ENCODE measurements around the gene PMS1. TPM values are rescaled to one million over a fixed set of nuclear protein-coding genes. Genes with fewer than 3 reads are reported as not detected.

Gene PMS1
- total RNA-seq, 1 experiment from 2014 or later, result 10.4 TPM

GRCh38 chr2:189862751-189863150, 78.5 kb downstream of the PMS1 start:
- no peak for DNase-seq (ENCODE audit: low spot score)

DNA sequence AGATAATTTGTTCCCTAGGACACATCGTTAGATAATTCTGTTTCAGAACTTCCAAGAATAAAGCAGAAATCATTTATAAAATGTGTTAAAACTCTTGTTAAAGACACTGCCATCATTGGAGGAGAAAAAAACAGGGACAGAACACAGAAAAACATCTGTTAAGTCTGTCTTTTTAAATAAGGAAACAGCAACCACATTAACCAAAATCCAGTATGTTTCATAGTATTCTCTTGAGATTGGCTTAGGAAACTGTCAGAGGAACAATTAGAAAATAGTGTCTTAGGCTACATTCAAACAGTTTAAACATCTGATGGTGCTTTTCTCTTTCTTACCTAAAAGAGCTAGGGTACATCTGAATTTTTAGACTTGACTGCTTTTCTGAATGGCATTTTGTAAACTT, 81.6 kb downstream of the PMS1 start:
- no peak for DNase-seq (ENCODE audit: low spot score)

DNA sequence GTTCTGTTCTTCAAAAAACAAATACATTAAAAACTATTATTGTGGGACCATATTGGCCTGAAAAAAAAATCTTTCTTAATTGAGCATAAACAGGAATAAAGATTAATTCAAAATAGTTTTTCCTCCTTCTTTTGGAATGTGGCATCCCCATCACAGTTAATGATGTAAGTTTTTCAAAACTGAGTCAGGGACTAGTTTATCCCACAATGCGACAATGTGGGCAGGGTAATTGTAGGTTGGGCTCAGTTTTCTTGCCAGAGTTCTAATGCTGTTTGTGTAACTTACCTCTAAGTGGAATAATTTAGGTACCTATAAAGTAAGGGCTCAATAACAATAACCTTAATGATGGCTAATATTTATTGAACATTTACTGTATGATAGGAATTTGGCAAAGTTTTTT, 82.0 kb downstream of the PMS1 start:
- DNase-seq (ENCODE audit: low spot score), result no peak

GRCh38 chr2:189868896-189869295, 84.6 kb downstream of the PMS1 start:
- no peak for DNase-seq (ENCODE audit: low spot score)

DNA sequence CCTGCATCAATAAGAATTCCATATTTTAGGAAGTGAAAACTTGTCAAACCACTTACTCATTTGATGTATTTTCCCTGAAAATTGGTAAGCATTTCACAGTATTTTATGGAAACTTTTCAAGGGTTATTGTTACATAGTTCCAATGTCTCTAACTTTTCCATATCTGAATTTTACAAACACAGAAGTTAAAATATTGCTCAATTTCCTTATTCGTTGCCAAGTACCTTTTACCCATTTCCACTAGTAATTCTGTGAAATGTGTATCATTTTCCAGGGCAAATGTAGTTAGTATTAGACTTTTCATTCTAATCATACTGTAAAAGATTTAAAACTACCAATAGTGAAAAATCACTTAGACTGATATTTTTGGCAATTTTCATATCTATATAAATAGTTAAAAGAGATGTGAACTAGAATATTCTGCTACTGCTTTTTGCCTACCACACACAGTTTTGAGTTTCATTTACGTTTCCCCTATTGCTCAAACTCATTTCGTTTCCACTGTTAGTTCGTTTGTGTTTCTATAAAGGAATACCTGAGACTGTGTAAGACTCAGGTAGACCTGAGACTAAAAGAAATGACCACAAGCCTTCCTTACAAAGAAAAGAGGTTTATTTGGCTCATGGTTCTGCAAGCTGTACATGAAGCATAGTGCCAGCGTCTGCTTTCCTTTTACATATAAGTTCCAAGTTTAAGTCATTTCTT, 86.3 kb downstream of the PMS1 start:
- no peak for DNase-seq (ENCODE audit: low spot score)

- DNase-seq (ENCODE audit: low spot score), result no peak
These were observed 89.4 kb downstream of the PMS1 start for GRCh38 chr2:189873696-189874095.

- no peak for DNase-seq (ENCODE audit: low spot score)
These were observed 90.5 kb downstream of the PMS1 start for GRCh38 chr2:189874586-189875320.

GRCh38 chr2:189876271-189876670, 92.0 kb downstream of the PMS1 start:
- no peak for DNase-seq (ENCODE audit: low spot score)

DNA sequence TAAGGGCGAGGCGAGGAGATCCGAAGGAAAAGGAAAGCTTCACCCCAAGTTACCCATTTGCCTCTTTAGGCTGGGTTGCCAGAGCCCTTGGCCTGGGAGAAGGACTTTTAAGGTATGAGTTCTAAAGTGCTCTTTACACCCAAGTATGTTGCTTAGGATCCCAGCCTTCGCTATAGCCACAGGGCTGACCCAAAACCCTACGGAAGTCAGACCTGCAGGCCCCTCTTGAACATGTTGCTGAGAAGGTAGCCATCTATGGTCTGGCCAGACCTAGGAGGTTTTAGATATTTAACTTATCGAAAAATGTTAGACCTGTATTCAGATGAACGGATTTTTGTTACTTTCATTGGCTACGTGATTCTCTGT, 95.4 kb downstream of the PMS1 start:
- DNase-seq (ENCODE audit: low spot score), result no peak

DNA sequence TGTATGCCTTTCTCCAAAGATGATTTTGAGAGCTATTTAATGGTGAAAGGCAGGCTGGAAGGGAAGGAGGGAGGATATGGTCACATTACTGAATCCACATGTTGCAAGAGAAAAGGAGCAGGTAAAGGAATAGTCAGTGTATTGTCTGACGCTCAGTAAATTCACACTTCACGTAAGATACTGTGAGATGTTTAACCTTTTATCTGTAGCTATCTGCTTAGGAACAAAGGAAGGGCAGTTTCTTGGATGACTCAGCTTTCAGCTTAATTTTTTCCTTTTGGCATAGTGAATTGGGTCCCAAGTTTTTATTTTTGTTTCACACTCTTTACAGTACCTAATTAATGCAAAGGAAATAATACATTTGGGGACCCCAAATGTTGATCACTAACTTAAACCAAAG, 96.2 kb downstream of the PMS1 start:
- DNase-seq (ENCODE audit: low spot score), result no peak

- no peak for DNase-seq (ENCODE audit: low spot score)
These were observed 96.7 kb downstream of the PMS1 start for GRCh38 chr2:189880832-189881492.

- no peak for DNase-seq (ENCODE audit: low spot score)
These were observed 101.1 kb downstream of the PMS1 start for GRCh38 chr2:189885368-189885767.

DNA sequence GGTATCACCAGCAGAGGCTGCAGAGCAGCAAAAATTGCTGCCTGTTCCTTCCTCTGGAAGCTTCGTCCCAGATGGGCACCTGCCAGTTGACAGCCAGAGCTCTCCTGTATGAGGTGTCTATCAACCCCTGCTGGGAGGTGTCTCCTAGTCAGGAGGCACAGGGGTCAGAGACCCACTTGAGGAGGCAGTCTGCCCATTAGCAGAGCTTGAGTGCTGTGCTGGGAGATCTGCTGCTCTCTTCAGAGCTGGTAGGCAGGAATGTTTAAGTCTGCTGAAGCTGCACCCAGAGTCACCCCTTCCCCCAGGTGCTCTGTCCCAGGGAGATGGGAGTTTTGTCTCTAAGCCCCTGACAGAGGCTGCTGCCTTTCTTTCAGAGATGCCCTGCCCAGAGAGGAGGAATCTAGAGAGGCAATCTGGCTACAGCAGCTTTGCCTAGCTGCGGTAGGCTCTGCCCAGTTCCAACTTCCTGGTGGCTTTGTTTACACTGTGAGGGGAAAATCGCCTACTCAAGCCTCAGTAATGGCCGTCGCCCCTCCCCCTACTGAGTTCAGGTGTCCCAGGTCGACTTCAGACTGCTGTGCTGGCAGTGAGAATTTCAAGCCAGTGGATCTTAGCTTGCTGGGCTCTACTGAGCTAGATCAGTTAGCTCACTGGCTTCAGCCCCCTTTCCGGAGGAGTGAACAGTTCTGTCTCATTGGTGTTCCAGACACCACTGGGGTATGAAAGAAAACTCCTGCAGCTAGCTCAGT, 108.5 kb downstream of the PMS1 start:
- DNase-seq (ENCODE audit: low spot score), result peak; percentile 78

GRCh38 chr2:189896809-189897208, 112.6 kb downstream of the PMS1 start:
- no peak for DNase-seq (ENCODE audit: low spot score)

DNA sequence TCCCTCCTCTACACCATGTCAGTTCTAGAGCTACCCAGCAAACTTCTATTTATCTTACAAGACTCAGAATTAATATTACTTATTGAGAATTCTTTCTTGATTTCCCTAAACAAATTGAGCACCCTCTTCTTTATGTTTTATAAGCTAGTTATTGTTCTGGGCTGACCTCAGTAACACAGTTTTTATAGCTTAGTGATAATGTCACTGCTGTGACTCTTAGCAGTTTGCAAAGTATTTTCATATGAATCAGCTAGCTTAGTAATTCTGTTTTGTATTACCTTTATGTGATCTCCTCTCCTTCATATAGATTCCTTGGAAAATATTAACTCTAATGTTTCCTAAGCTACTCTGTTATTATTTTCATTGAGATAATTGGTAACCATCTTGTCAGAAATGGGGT, 114.9 kb downstream of the PMS1 start:
- no peak for DNase-seq (ENCODE audit: low spot score)

DNA sequence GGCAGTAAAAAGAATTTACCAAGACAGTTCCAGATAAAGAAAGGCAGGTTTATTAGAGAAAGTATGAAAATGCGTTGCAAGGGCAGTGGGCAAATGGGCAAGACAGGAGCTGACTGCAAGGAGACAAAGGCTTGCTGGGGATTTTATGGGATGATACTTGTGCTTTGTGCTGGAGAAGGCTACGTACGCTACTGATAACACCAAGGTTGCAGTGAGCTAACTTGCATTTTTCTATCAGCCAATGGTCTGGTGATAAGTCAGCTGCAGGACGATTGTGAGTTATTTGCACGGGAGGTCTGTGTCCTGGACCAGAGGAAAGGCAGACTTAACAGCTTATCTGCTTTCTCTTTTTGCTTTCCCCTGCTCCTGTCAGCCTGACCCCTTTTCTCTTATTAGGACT, 116.5 kb downstream of the PMS1 start:
- no peak for DNase-seq (ENCODE audit: low spot score)

DNA sequence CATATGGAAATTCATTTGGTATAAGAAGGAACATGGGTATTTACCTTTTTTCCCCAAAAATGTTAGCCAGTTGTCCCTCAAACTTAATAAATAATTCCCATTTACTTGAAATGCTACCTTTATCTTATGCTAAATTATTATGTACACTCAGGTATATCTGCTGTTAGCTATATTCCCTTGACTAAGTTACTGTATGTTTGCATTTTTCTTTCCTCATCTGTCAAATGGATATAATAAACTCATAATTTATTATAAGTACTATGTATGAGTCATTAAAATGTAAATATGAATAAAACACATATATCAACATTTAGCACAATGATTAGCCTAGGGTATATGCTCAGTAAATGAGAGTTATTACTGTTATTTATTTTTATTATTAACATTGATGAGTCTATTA, 117.4 kb downstream of the PMS1 start:
- DNase-seq (ENCODE audit: low spot score), result no peak

GRCh38 chr2:189913821-189914220, 129.6 kb downstream of the PMS1 start:
- DNase-seq (ENCODE audit: low spot score), result no peak

GRCh38 chr2:189916651-189917050, 132.4 kb downstream of the PMS1 start:
- DNase-seq (ENCODE audit: low spot score), result no peak
